PFSK-1 (cell line): ENCODE results near the gene GALNTL6.

Experiments
- FOXP2 ChIP-seq: optimal IDR thresholded peaks from 2 replicates; pipeline ENCODE3; 2011; ENCODE audit warnings: borderline replicate concordance, control low read depth, inconsistent platforms; ENCODE audit not compliant: insufficient read depth; ENCODE audit errors: extremely low read length, extremely low read depth
- POLR2AphosphoS5 ChIP-seq: IDR thresholded peaks from 2 replicates; pipeline ENCODE4 v1.6.1; 2012; ENCODE audit warnings: low read depth, mild to moderate bottlenecking, control low read depth, low read length, moderate library complexity
- REST ChIP-seq, 2 experiments: IDR thresholded peaks; 2 replicates each; pipeline versions ENCODE4 v1.6.1 to v1.8.0; 2011 to 2012; ENCODE audit warnings: low read depth in 2 of 2, low read length in 2 of 2, control low read depth in 1 of 2, inconsistent platforms in 1 of 2, mild to moderate bottlenecking in 1 of 2, moderate library complexity in 1 of 2; ENCODE audit not compliant: insufficient read depth in 1 of 2
- SIN3A ChIP-seq: IDR thresholded peaks from 2 replicates; pipeline ENCODE4 v1.6.1; 2012; ENCODE audit warnings: mild to moderate bottlenecking, low read length, moderate library complexity, borderline replicate concordance; ENCODE audit not compliant: insufficient read depth
- TAF1 ChIP-seq: IDR thresholded peaks from 2 replicates; pipeline ENCODE4 v1.6.1; 2012; ENCODE audit warnings: low read length, control low read depth, borderline replicate concordance; ENCODE audit not compliant: insufficient read depth

GRCh38 chr4:171928336-171928735 is 115.1 kb downstream of the GALNTL6 start:
- TF ChIP-seq SIN3A (no peak), TAF1 (no peak), POLR2AphosphoS5 (no peak), REST (IDR thresholded peaks at IDR 0.05; ENCODE audit: insufficient read depth in 1 of 2, low read depth in 2 of 2, low read length in 2 of 2) (no peak), FOXP2 (no peak)
